Esophagus muscularis mucosa (tissue), 3 donors: ENCODE results near the gene CCR6.
"Not testable (repeated sequence)": the region's sequence is repeated elsewhere in the genome, so short reads cannot be mapped to it uniquely, and the experiment has no call there.

Source experiments
- CTCF ChIP-seq, 3 experiments: fragments of 200-600 bp in 2 of 3; fragments of 450-650 bp in 1 of 3; sonication (generic) in 2 of 3; IDR thresholded peaks; one replicate each; pipeline ENCODE4 v1.5.1; 2017 to 2019; ENCODE audit warnings: antibody characterized with exemption in 3 of 3, mild to moderate bottlenecking in 2 of 3, moderate library complexity in 1 of 3
- POLR2A ChIP-seq: fragments of 450-650 bp; IDR thresholded peaks from one replicate; pipeline ENCODE4 v1.6.1; 2017; ENCODE audit warnings: antibody characterized with exemption, moderate library complexity, mild to moderate bottlenecking, low read depth

DNA sequence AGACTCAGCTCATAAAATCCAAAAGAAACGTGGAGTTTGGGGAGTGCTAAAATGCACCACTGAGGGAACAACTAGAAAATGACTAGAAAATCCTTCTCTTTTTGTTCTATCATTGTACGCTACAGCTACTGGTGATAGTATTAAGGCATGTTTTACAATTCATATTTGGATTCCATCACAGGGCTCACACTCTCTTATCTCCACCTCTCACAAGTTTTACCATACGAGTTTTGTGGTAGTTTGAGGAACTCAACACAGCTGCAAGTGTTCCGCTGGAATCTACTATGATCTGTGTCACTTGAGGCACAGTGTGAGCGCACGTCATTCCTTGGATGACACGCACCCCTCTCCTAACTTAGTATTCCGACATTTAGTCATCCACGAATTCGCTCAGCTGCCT lies 44.8 kb downstream of the CCR6 start:
- not testable (repeated sequence) for TF ChIP-seq CTCF (IDR thresholded peaks at IDR 0.05); POLR2A
